HepG2 (cell line): Measurements from ENCODE around the gene CIT. TPM values are rescaled to one million over a fixed set of nuclear protein-coding genes. Genes with fewer than 3 reads are reported as not detected.

Experiments
- ATAC-seq: fragments of 200-7000 bp; cut with Tn5 transposase; 3 replicates; pipeline ENCODE4 v1.9.1; 2020; ENCODE audit warnings: mild to moderate bottlenecking, moderate library complexity
- BruUV-seq: library from RNA; stranded (reverse); fragments of 400-500 nt; replicated peaks from 2 replicates; lab custom pipeline; 2021; lab: Mats Ljungman, UMichigan
- CTCF ChIA-PET: fragments of 300-600 bp; formaldehyde crosslinking; extraction: SDS; loops from one replicate; lab custom pipeline; 2021; ENCODE audit warnings: low total read pairs, inconsistent platforms, low intra/inter-chr PET ratio; lab: Yijun Ruan, JAX
- POLR2A ChIA-PET: fragments of 350-600 bp; sonication (Branson Sonifier 250); formaldehyde crosslinking; loops from one replicate; lab custom pipeline; 2020; ENCODE audit warnings: antibody characterized with exemption, inconsistent platforms; lab: Yijun Ruan, JAX
- DNase-seq: peaks from one replicate; pipeline ENCODE4 v3.0.0-alpha.2; 2015; ENCODE audit warnings: low spot score
- FAIRE-seq: peaks from 3 replicates; lab custom pipeline; 2011; peaks lifted over from hg19 to GRCh38; lab: Jason Lieb, UNC
- H2AFZ ChIP-seq: one replicate; pipeline ENCODE4 v1.6.1; 2011; ENCODE audit warnings: low read length, inconsistent platforms
- H3K27ac ChIP-seq: fragments of 300-600 bp; 3 replicates; pipeline ENCODE4 v1.8.0; 2011; ENCODE audit warnings: mixed run types, mild to moderate bottlenecking, mixed read lengths, low read length, inconsistent platforms; ENCODE audit not compliant: insufficient read depth; ENCODE audit errors: extremely low read length
- H3K27me3 ChIP-seq, 2 experiments: fragments of 200-600 bp in 1 of 2; 2 replicates in 1 of 2; 3 replicates in 1 of 2; pipeline versions ENCODE4 v1.6.0 to v1.8.0; 2011; ENCODE audit warnings: low read length in 2 of 2, mild to moderate bottlenecking in 2 of 2, moderate library complexity in 2 of 2, inconsistent platforms in 1 of 2; ENCODE audit not compliant: insufficient read depth in 2 of 2, control insufficient read depth in 1 of 2
- H3K36me3 ChIP-seq, 2 experiments: fragments of 200-600 bp in 1 of 2; replicated peaks in 1 of 2; 2 replicates in 1 of 2; 3 replicates in 1 of 2; pipeline versions ENCODE4 v1.5.1 to v1.8.0; 2011; ENCODE audit warnings: low read length in 2 of 2, inconsistent platforms in 1 of 2; ENCODE audit not compliant: insufficient read depth in 2 of 2, control insufficient read depth in 1 of 2
- H3K4me1 ChIP-seq: 2 replicates; pipeline ENCODE4 v1.5.1; 2012; ENCODE audit warnings: low read length, inconsistent platforms; ENCODE audit not compliant: insufficient read depth
- H3K4me2 ChIP-seq: 2 replicates; pipeline ENCODE4 v1.6.0; 2011; ENCODE audit warnings: low read depth, low read length, inconsistent platforms
- H3K4me3 ChIP-seq, 3 experiments: fragments of 200-600 bp in 1 of 3; sonication (generic), shearing (Covaris generic) in 1 of 3; replicated peaks in 1 of 3; 2 replicates each; pipeline ENCODE4 v1.5.1; 2011 to 2016; ENCODE audit warnings: low read length in 3 of 3, inconsistent platforms in 2 of 3, low read depth in 2 of 3, mild to moderate bottlenecking in 2 of 3, control low read depth in 1 of 3, mixed read lengths in 1 of 3; ENCODE audit not compliant: insufficient read depth in 1 of 3
- H3K79me2 ChIP-seq: one replicate; pipeline ENCODE4 v1.6.1; 2011; ENCODE audit warnings: low read length, inconsistent platforms; ENCODE audit not compliant: insufficient read depth
- H3K9ac ChIP-seq: 2 replicates; pipeline ENCODE4 v1.6.0; 2011; ENCODE audit warnings: mild to moderate bottlenecking, low read depth, low read length, inconsistent platforms; ENCODE audit not compliant: insufficient read depth
- H3K9me3 ChIP-seq: 2 replicates; pipeline ENCODE4 v1.5.1; 2012; ENCODE audit warnings: mild to moderate bottlenecking, low read length
- H4K20me1 ChIP-seq: 2 replicates; pipeline ENCODE4 v1.6.0; 2011; ENCODE audit warnings: inconsistent platforms, mild to moderate bottlenecking, low read length, moderate library complexity; ENCODE audit not compliant: insufficient read depth
- CBX1 ChIP-seq: IDR thresholded peaks from one replicate; pipeline ENCODE4 v1.6.1; 2016; ENCODE audit warnings: antibody characterized with exemption, low read depth
- FOXK1 ChIP-seq: sonication (generic); formaldehyde crosslinking; IDR thresholded peaks from 2 replicates; pipeline ENCODE4 v1.4.0; 2020; ENCODE audit warnings: low read depth, missing genetic modification reagents, borderline replicate concordance
- KDM6A ChIP-seq: IDR thresholded peaks from 2 replicates; pipeline ENCODE4 v1.6.1; 2016; ENCODE audit warnings: low read depth
- MIER2 ChIP-seq: IDR thresholded peaks from 2 replicates; pipeline ENCODE4 v1.6.1; 2016; ENCODE audit warnings: missing biosample characterization, missing genetic modification reagents
- MTA3 ChIP-seq: sonication (generic); formaldehyde crosslinking; IDR thresholded peaks from 2 replicates; pipeline ENCODE4 v1.4.0; 2020; ENCODE audit warnings: missing genetic modification reagents
- MTF1 ChIP-seq: sonication (generic); formaldehyde crosslinking; IDR thresholded peaks from 2 replicates; pipeline ENCODE4 v1.5.0; 2020; ENCODE audit warnings: missing genetic modification reagents
- PLSCR1 ChIP-seq: sonication (generic); formaldehyde crosslinking; IDR thresholded peaks from 2 replicates; pipeline ENCODE4 v1.5.0; 2020; ENCODE audit warnings: missing genetic modification reagents, mild to moderate bottlenecking, borderline replicate concordance
- RELA ChIP-seq: sonication (generic); formaldehyde crosslinking; IDR thresholded peaks from 2 replicates; pipeline ENCODE4 v1.4.0; 2020; ENCODE audit warnings: missing genetic modification reagents
- SNAPC2 ChIP-seq: sonication (generic); formaldehyde crosslinking; IDR thresholded peaks from 2 replicates; pipeline ENCODE4 v1.8.1; 2022; ENCODE audit warnings: mild to moderate bottlenecking, missing genetic modification reagents
- TCF12 ChIP-seq, 2 experiments: fragments of 450-650 bp in 1 of 2; sonication (generic) in 1 of 2; formaldehyde crosslinking in 1 of 2; IDR thresholded peaks; 2 replicates each; pipeline versions ENCODE4 v1.6.1 to v1.8.0; 2017 to 2022; ENCODE audit warnings: antibody characterized with exemption in 1 of 2, mild to moderate bottlenecking in 1 of 2, missing genetic modification reagents in 1 of 2, moderate library complexity in 1 of 2
- ZBTB20 ChIP-seq: sonication (generic); formaldehyde crosslinking; IDR thresholded peaks from 2 replicates; pipeline ENCODE4 v1.8.1; 2023; ENCODE audit warnings: missing genetic modification reagents, low read depth, mild to moderate bottlenecking, borderline replicate concordance
- ZBTB8A ChIP-seq: sonication (generic); formaldehyde crosslinking; IDR thresholded peaks from 2 replicates; pipeline ENCODE4 v1.4.0; 2020; ENCODE audit warnings: mild to moderate bottlenecking, low read depth, missing genetic modification reagents, borderline replicate concordance
- ZC3H13 ChIP-seq: sonication (generic); formaldehyde crosslinking; IDR thresholded peaks from 2 replicates; pipeline ENCODE4 v1.8.1; 2023; ENCODE audit warnings: mild to moderate bottlenecking, missing genetic modification reagents, moderate library complexity
- ZFAT ChIP-seq: sonication (generic); formaldehyde crosslinking; conservative IDR thresholded peaks from 2 replicates; pipeline ENCODE4 v1.8.1; 2023; ENCODE audit warnings: missing genetic modification reagents, inconsistent platforms
- ZNF251 ChIP-seq: sonication (generic); formaldehyde crosslinking; IDR thresholded peaks from 2 replicates; pipeline ENCODE4 v1.9.0; 2021; ENCODE audit warnings: mild to moderate bottlenecking, missing genetic modification reagents
- ZNF367 ChIP-seq: sonication (generic); formaldehyde crosslinking; IDR thresholded peaks from 2 replicates; pipeline ENCODE4 v1.4.0; 2020; ENCODE audit warnings: missing genetic modification reagents, borderline replicate concordance
- ZNF563 ChIP-seq: sonication (generic); formaldehyde crosslinking; IDR thresholded peaks from 2 replicates; pipeline ENCODE4 v1.8.0; 2022; ENCODE audit warnings: mild to moderate bottlenecking, moderate library complexity, missing genetic modification reagents
- WGBS: methylation state at CpG from one replicate; pipeline ENCODE4 v1.1.6; 2017; ENCODE audit warnings: low lambda C conversion rate; 5-methylcytosine and 5-hydroxymethylcytosine counted together
- in situ Hi-C: cut with HindIII; loops from 2 replicates; pipeline ENCODE4 v1.10.0; 2017; ENCODE audit warnings: low pct_unique_long_range_greater_than_20kb; ENCODE audit not compliant: extremely low pct_ligation_motif_present
- intact Hi-C: fragments of 100-400 bp; cut with micrococcal nuclease; formaldehyde crosslinking; loops from one replicate; pipeline ENCODE4 v1.10.0; 2022; ENCODE audit not compliant: unreplicated experiment
- polyA plus RNA-seq, 8 experiments: library from polyadenylated mRNA; depleted of rRNA in 3 of 8; stranded (reverse) in 7 of 8; unstranded in 1 of 8; fragments of >200 nt; fragmentation: Illumina TruSeq in 4 of 8; extraction: Trizol in 4 of 8; gene quantifications; 2 replicates each; pipeline versions ENCODE4 v1.2.1 to v1.2.3, GENCODE V29; 2011 to 2016; ENCODE audit warnings: low read depth in 4 of 8, missing spikeins in 1 of 8, mixed read lengths in 1 of 8; ENCODE audit not compliant: insufficient read depth in 1 of 8
- total RNA-seq, 5 experiments: library from RNA; depleted of rRNA; stranded (reverse); fragments of >200 nt; fragmentation: Illumina TruSeq; extraction: Trizol; gene quantifications; 2 replicates each; pipeline ENCODE4 v1.2.3, GENCODE V29; 2016; ENCODE audit warnings: low read depth in 1 of 5

CIT gene
- total and polyA plus RNA-seq, 2 of the 13 experiments (the other 11 are each of a cell fraction or from before 2014, with no cell fraction given): 7.7 to 11.7 TPM

DNA sequence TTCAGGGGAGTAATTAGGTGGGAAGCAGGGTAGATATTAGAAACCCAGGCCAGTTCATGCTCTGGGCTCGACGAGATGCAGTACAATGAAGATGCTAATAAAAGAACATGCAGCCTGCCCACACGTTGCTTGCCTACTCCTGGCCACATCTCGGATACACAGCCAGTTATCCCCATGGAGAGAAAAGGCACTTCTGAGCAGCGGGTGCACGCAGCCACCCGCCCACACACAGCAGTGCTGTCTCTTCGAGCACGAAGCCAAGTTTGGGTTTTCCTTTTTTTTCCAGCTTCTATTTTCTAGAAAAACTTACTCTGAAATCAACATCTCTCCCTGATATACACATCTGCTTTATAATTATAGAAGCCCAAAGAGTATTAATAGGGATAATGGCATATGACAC lies 85.7 kb downstream of the CIT start:
- FAIRE-seq (no peak), ATAC-seq (no peak), DNase-seq (no peak)
- Histone ChIP-seq H2AFZ (no peak overlapping the region), H3K36me3 (peaks cover 4 to 14% of the 10 kb centered on the region in 2 experiments; a peak in 4 of 5 replicates), H3K9me3 (no peaks in the 10 kb centered on the region), H3K4me1 (no peaks in the 10 kb centered on the region), H3K9ac (no peak overlapping the region), H3K4me2 (no peak overlapping the region), H3K27ac (no peak overlapping the region), H3K4me3 (no peak overlapping the region), H4K20me1 (no peaks in the 10 kb centered on the region), H3K79me2 (no peaks in the 10 kb centered on the region), H3K27me3 (no peaks in the 10 kb centered on the region; a peak in 1 of 5 replicates)
- WGBS: 99% methylated on average over 9 of the region's 9 CpGs
- in situ Hi-C loops: no loop called here
- TF ChIP-seq SNAPC2 (CRISPR knock-in tag) (no peak), MTA3 (CRISPR knock-in tag) (no peak), MIER2 (CRISPR knock-in tag) (no peak), ZNF251 (CRISPR knock-in tag) (no peak), ZNF367 (CRISPR knock-in tag) (no peak), ZBTB8A (no peak), ZC3H13 (no peak), ZNF563 (CRISPR knock-in tag) (no peak), MTF1 (CRISPR knock-in tag) (no peak), RELA (no peak), ZFAT (CRISPR knock-in tag) (no peak), CBX1 (no peak), ZBTB20 (CRISPR knock-in tag) (no peak), FOXK1 (CRISPR knock-in tag) (no peak), KDM6A (CRISPR knock-in tag) (no peak), PLSCR1 (CRISPR knock-in tag) (no peak), TCF12 (IDR thresholded peaks at IDR 0.05) (no peak), TCF12 (CRISPR knock-in tag; IDR thresholded peaks at IDR 0.05) (no peak)
- BruUV-seq: no TSS peak
- POLR2A ChIA-PET: no interaction called here
- intact Hi-C loops: no loop called here
- CTCF ChIA-PET: no interaction called here
